RWPE2 (cell line): ENCODE results near the gene ANO9.

Source experiments
- ATAC-seq: fragments of 200-7000 bp; cut with Tn5 transposase; 3 replicates; pipeline ENCODE4 v1.9.1; 2021; ENCODE audit warnings: low read depth
- DNase-seq: peaks from one replicate; pipeline ENCODE4 v3.0.0-alpha.2; 2020; ENCODE audit warnings: low spot score
- H3K27ac ChIP-seq: fragments of 450-650 bp; 2 replicates; pipeline ENCODE4 v1.5.1; 2017; ENCODE audit warnings: mild to moderate bottlenecking; ENCODE audit not compliant: poor library complexity, severe bottlenecking
- H3K27me3 ChIP-seq: fragments of 250-450 bp; sonication (Bioruptor Pico); 2 replicates; pipeline ENCODE4 v1.5.1; 2021; ENCODE audit warnings: mild to moderate bottlenecking, moderate library complexity; ENCODE audit not compliant: insufficient read depth, poor library complexity, severe bottlenecking
- H3K36me3 ChIP-seq: fragments of 250-450 bp; sonication (Bioruptor Pico); 2 replicates; pipeline ENCODE4 v1.5.1; 2020; ENCODE audit warnings: low read depth, mild to moderate bottlenecking, moderate library complexity
- H3K4me1 ChIP-seq: fragments of 250-450 bp; sonication (Bioruptor Pico); 2 replicates; pipeline ENCODE4 v1.5.1; 2021; ENCODE audit warnings: mild to moderate bottlenecking, moderate library complexity; ENCODE audit not compliant: insufficient read depth, poor library complexity, severe bottlenecking
- H3K4me3 ChIP-seq: fragments of 250-450 bp; sonication (Bioruptor Pico); 2 replicates; pipeline ENCODE4 v1.5.1; 2021; ENCODE audit warnings: mild to moderate bottlenecking, moderate library complexity; ENCODE audit not compliant: severe bottlenecking
- H3K9me3 ChIP-seq: fragments of 250-450 bp; sonication (Bioruptor Pico); 2 replicates; pipeline ENCODE4 v1.5.1; 2021; ENCODE audit warnings: mild to moderate bottlenecking, moderate library complexity; ENCODE audit not compliant: severe bottlenecking
- TF ChIP-seq, protein P1 (sequence below): fragments of 450-650 bp; IDR thresholded peaks from one replicate; pipeline ENCODE4 v1.5.1; 2017; ENCODE audit warnings: mild to moderate bottlenecking, moderate library complexity; ENCODE audit not compliant: poor library complexity, severe bottlenecking

Gene ANO9

DNA sequence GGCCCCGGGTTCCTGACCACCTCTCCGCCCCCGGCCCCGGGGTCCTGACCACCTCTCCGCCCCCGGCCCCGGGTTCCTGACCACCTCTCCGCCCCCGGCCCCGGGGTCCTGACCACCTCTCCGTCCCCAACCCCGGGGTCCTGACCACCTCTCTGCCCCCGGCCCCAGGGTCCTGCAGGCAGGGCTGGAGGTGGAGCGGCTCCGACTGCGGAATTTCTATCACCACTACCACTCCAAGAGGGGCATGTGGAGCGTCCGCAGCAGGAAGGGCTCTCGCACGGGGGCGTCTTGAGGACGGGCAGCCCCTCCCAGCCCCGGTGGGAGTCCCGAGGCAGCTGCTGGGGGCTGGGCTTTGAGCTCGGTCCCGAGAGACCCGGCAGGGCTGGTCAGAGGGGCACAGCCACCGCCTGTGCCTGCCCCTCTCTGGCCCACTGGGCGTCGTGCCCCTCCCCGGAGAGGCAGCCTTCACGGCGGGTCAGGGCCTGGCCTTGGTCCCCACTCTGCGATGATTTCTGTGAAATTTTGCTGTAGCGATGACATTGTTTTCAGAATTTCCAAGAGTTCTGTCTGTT, 60.2 kb downstream of the ANO9 start:
- TF ChIP-seq, protein P1, sequence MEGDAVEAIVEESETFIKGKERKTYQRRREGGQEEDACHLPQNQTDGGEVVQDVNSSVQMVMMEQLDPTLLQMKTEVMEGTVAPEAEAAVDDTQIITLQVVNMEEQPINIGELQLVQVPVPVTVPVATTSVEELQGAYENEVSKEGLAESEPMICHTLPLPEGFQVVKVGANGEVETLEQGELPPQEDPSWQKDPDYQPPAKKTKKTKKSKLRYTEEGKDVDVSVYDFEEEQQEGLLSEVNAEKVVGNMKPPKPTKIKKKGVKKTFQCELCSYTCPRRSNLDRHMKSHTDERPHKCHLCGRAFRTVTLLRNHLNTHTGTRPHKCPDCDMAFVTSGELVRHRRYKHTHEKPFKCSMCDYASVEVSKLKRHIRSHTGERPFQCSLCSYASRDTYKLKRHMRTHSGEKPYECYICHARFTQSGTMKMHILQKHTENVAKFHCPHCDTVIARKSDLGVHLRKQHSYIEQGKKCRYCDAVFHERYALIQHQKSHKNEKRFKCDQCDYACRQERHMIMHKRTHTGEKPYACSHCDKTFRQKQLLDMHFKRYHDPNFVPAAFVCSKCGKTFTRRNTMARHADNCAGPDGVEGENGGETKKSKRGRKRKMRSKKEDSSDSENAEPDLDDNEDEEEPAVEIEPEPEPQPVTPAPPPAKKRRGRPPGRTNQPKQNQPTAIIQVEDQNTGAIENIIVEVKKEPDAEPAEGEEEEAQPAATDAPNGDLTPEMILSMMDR, result no peak
- ATAC-seq (no peak), DNase-seq (no peak)
- Histone ChIP-seq H3K4me3 (no peak overlapping the region), H3K27me3 (no peaks in the 10 kb centered on the region), H3K36me3 (0 out of 2 replicates have a peak, but pooled peaks cover 5% of the 10 kb centered on the region), H3K4me1 (no peaks in the 10 kb centered on the region), H3K9me3 (no peaks in the 10 kb centered on the region), H3K27ac (no peak overlapping the region)

DNA sequence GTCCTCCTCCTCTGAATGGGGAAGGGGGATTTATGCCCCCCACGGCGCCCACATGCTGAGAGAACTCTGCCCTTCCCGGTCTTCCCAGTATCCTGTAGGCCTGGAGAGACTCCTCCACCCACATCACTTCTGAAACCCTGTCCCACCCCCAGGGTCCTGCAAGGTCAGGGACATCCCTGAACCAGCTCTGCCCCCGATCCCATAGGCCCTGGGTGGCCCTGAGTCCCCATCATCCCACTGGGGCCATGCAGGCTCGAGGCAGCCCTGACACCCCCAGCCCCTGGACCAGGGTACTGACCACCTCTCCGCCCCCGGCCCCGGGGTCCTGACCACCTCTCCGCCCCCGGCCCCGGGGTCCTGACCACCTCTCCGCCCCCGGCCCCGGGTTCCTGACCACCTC, 60.8 kb downstream of the ANO9 start:
- no peaks in the 10 kb centered on the region for H3K9me3 ChIP-seq
- ATAC-seq (no peak), DNase-seq (no peak)
- TF ChIP-seq, protein P1, result no peak
- H3K4me3 ChIP-seq, result no peak overlapping the region
- 0 out of 2 replicates have a peak, but pooled peaks cover 5% of the 10 kb centered on the region for H3K36me3 ChIP-seq
- H3K4me1 ChIP-seq, result no peaks in the 10 kb centered on the region
- no peak overlapping the region for H3K27ac ChIP-seq
- H3K27me3 ChIP-seq, result no peaks in the 10 kb centered on the region

DNA sequence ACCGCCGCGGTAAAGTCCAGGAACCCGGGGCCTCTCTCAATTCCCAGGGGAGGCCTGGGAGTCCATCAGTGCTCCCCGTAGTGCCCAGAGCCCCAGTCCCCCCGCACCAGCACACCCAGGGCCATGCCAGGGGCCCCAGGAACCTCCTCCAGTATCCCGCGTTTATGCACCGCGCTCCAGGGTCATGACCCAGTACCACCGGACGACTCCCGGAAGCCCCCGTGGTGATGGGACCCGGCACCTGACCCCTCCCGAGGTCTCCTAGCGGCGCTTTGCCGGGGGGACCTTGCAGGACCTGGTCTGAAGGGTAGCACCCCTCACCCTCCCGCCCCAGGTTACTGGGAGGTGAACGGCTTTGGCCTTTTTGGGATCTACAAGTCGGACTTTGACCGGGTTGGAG, 61.3 kb downstream of the ANO9 start:
- Histone ChIP-seq H3K36me3 (0 out of 2 replicates have a peak, but pooled peaks cover 7% of the 10 kb centered on the region), H3K27ac (no peak overlapping the region)
- no peak for ATAC-seq

DNA sequence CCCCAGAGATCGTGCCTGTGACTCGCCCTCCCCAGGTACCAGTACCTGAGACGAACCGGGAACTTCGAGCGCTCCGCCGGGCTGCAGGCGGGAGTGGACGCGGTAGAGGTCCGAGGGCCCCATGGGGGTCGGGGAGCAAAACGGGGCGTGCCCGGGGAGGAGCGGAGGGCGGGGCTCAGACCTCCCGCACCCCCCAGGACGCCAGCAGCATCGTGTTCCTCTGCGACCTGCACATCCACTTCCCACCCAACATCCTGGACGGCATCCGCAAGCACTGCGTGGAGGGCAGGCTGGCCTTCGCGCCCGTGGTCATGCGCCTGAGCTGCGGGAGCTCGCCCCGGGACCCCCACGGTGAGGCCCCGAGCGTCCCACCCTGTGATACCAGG, 61.7 kb downstream of the ANO9 start:
- H3K36me3 ChIP-seq, result 0 out of 2 replicates have a peak, but pooled peaks cover 9% of the 10 kb centered on the region
- DNase-seq (no peak), ATAC-seq (no peak)
- TF ChIP-seq, protein P1, result no peak
- H3K9me3 ChIP-seq, result no peaks in the 10 kb centered on the region
- no peaks in the 10 kb centered on the region for H3K4me1 ChIP-seq
- no peak overlapping the region for H3K27ac ChIP-seq
- no peaks in the 10 kb centered on the region for H3K27me3 ChIP-seq
- H3K4me3 ChIP-seq, result no peak overlapping the region

More for the DNA sequence above, 61.3 kb downstream of the ANO9 start:
- no peaks in the 10 kb centered on the region for H3K4me1 ChIP-seq
- DNase-seq, result no peak
- H3K9me3 ChIP-seq, result no peaks in the 10 kb centered on the region
- no peaks in the 10 kb centered on the region for H3K27me3 ChIP-seq
- TF ChIP-seq, protein P1, result no peak
- H3K4me3 ChIP-seq, result no peak overlapping the region
